Measurements from ENCODE around the gene MARCHF10. TPM values are rescaled to one million over a fixed set of nuclear protein-coding genes. Genes with fewer than 3 reads are reported as not detected.

The MARCHF10 gene
- total RNA-seq, 1 donor from 2014 or later = not detected

- no peak for DNase-seq
- H3K27me3 ChIP-seq (ENCODE audit: low read depth) = no peaks in the 10 kb centered on the region
- no peak for TF ChIP-seq CTCF (IDR thresholded peaks at IDR 0.05; ENCODE audit: borderline replicate concordance)
- H3K27ac ChIP-seq (replicated peaks) = no peak overlapping the region
- H3K4me3 ChIP-seq = no peak overlapping the region
- H3K4me1 ChIP-seq = peaks cover 8% of the 10 kb centered on the region
- H3K9me3 ChIP-seq (replicated peaks) = no peaks in the 10 kb centered on the region
- intact Hi-C loops (cut with micrococcal nuclease) = no loop called here
- H3K36me3 ChIP-seq = no peaks in the 10 kb centered on the region
These were observed 119.5 kb downstream of the MARCHF10 start for GRCh38 chr17:62688398-62689160.

GRCh38 chr17:62687997-62688396 lies 120.1 kb downstream of the MARCHF10 start:
- Histone ChIP-seq H3K4me3 (no peak overlapping the region), H3K27ac (replicated peaks) (no peak overlapping the region), H3K36me3 (no peaks in the 10 kb centered on the region), H3K4me1 (peaks cover 4% of the 10 kb centered on the region), H3K9me3 (replicated peaks) (no peaks in the 10 kb centered on the region), H3K27me3 (ENCODE audit: low read depth) (no peaks in the 10 kb centered on the region)
- DNase-seq = no peak
- intact Hi-C loops (cut with micrococcal nuclease) = no loop called here
- no peak for TF ChIP-seq CTCF (IDR thresholded peaks at IDR 0.05; ENCODE audit: borderline replicate concordance)

GRCh38 chr17:62684179-62684578 lies 123.9 kb downstream of the MARCHF10 start:
- no peak for DNase-seq
- Histone ChIP-seq H3K27ac (replicated peaks) (no peak overlapping the region), H3K36me3 (no peaks in the 10 kb centered on the region), H3K9me3 (replicated peaks) (no peaks in the 10 kb centered on the region), H3K4me3 (no peak overlapping the region), H3K27me3 (ENCODE audit: low read depth) (no peaks in the 10 kb centered on the region), H3K4me1 (no peaks in the 10 kb centered on the region)
- intact Hi-C loops (cut with micrococcal nuclease) = no loop called here
- TF ChIP-seq CTCF (IDR thresholded peaks at IDR 0.05; ENCODE audit: borderline replicate concordance) = no peak

DNA sequence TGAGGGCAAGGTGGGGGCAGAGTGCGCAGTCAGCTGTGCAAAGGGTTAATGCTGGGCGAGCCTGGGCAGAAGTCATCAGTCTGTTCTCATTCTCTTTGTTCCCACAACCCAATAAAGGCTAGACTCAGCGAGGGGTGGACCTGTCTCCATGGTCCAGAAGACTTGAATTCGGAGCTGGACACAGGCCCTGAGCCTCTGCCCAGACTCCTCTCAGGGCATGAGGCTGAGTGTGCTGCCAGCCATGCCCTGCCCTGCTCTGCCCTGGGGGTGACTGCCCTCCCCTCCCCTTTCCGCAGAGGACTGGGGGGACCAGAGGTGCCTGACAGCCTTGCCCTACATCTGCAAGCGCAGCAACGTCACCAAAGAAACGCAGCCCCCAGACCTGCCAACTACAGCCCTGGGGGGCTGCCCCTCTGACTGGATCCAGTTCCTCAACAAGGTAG lies 126.2 kb downstream of the MARCHF10 start:
- no peaks in the 10 kb centered on the region for H3K4me1 ChIP-seq
- H3K27me3 ChIP-seq (ENCODE audit: low read depth) = no peaks in the 10 kb centered on the region
- H3K4me3 ChIP-seq = no peak overlapping the region
- H3K27ac ChIP-seq (replicated peaks) = no peak overlapping the region
- TF ChIP-seq CTCF (IDR thresholded peaks at IDR 0.05; ENCODE audit: borderline replicate concordance) = no peak
- H3K9me3 ChIP-seq (replicated peaks) = no peaks in the 10 kb centered on the region
- no peak for DNase-seq
- intact Hi-C loops (cut with micrococcal nuclease) = no loop called here
- no peaks in the 10 kb centered on the region for H3K36me3 ChIP-seq

- no peak for TF ChIP-seq CTCF (IDR thresholded peaks at IDR 0.05; ENCODE audit: borderline replicate concordance)
- DNase-seq = no peak
- no peaks in the 10 kb centered on the region for H3K27me3 ChIP-seq (ENCODE audit: low read depth)
These were observed 126.8 kb downstream of the MARCHF10 start for GRCh38 chr17:62681061-62681938.

More at GRCh38 chr17:62681061-62681938, 126.8 kb downstream of the MARCHF10 start:
- Histone ChIP-seq H3K4me3 (no peak overlapping the region), H3K27ac (replicated peaks) (no peak overlapping the region), H3K36me3 (no peaks in the 10 kb centered on the region), H3K4me1 (no peaks in the 10 kb centered on the region), H3K9me3 (replicated peaks) (no peaks in the 10 kb centered on the region)
- intact Hi-C loops (cut with micrococcal nuclease) = no loop called here

All from left ventricle myocardium inferior (tissue), 1 donor.